MCF 10A (cell line): ENCODE data around the gene SMAP1. TPM values are rescaled to one million over a fixed set of nuclear protein-coding genes. Genes with fewer than 3 reads are reported as not detected.

ENCODE experiments used
- BruUV-seq: library from RNA; stranded (reverse); fragments of 400-500 nt; replicated peaks from 2 replicates; lab custom pipeline; 2021; lab: Mats Ljungman, UMichigan
- CTCF ChIA-PET: fragments of 300-600 bp; sonication (Branson Sonifier 250); formaldehyde crosslinking; extraction: SDS; loops from one replicate; lab custom pipeline; 2021; ENCODE audit warnings: antibody characterized with exemption, inconsistent platforms; lab: Yijun Ruan, JAX
- POLR2A ChIA-PET: fragments of 300-600, 350-650 bp; sonication (Branson Sonifier 250); formaldehyde crosslinking; extraction: SDS; loops from one replicate; lab custom pipeline; 2020; ENCODE audit warnings: antibody characterized with exemption, inconsistent platforms; lab: Yijun Ruan, JAX
- DNase-seq: peaks from one replicate; pipeline ENCODE4 v3.0.0-alpha.2; 2018; ENCODE audit not compliant: unreplicated experiment
- H3K27ac Mint-ChIP-seq: one replicate; pipeline ENCODE4 v1.8.0; 2022; ENCODE audit warnings: mild to moderate bottlenecking, low read depth, mixed read lengths; ENCODE audit not compliant: unreplicated experiment
- H3K27me3 Mint-ChIP-seq: one replicate; pipeline ENCODE4 v1.8.0; 2022; ENCODE audit warnings: mixed read lengths; ENCODE audit not compliant: insufficient read depth, unreplicated experiment
- H3K36me3 Mint-ChIP-seq: one replicate; pipeline ENCODE4 v1.8.0; 2022; ENCODE audit warnings: mild to moderate bottlenecking, moderate library complexity, mixed read lengths; ENCODE audit not compliant: insufficient read depth, unreplicated experiment
- H3K4me1 Mint-ChIP-seq: one replicate; pipeline ENCODE4 v1.8.0; 2022; ENCODE audit warnings: mixed read lengths; ENCODE audit not compliant: insufficient read depth, unreplicated experiment
- H3K4me3 Mint-ChIP-seq: one replicate; pipeline ENCODE4 v1.8.0; 2022; ENCODE audit warnings: mild to moderate bottlenecking, moderate library complexity, mixed read lengths; ENCODE audit not compliant: unreplicated experiment
- H3K9me3 Mint-ChIP-seq: one replicate; pipeline ENCODE4 v1.8.0; 2022; ENCODE audit warnings: mixed read lengths; ENCODE audit not compliant: unreplicated experiment
- intact Hi-C: fragments of 100-400 bp; cut with micrococcal nuclease; formaldehyde crosslinking; loops from 2 replicates; pipeline ENCODE4 v1.14.1; 2022
- total RNA-seq: library from RNA; stranded (reverse); gene quantifications from 2 replicates; pipeline ENCODE4 v1.2.3, GENCODE V29; 2022
- TF ChIP-seq, protein P1 (sequence below): fragments of 200-600 bp; IDR thresholded peaks from one replicate; pipeline ENCODE4 v1.8.0; 2022; ENCODE audit warnings: antibody characterized with exemption, mild to moderate bottlenecking; ENCODE audit not compliant: unreplicated experiment

Gene SMAP1
- total RNA-seq, 1 experiment from 2014 or later = 26.5 TPM

- TF ChIP-seq, protein P1, sequence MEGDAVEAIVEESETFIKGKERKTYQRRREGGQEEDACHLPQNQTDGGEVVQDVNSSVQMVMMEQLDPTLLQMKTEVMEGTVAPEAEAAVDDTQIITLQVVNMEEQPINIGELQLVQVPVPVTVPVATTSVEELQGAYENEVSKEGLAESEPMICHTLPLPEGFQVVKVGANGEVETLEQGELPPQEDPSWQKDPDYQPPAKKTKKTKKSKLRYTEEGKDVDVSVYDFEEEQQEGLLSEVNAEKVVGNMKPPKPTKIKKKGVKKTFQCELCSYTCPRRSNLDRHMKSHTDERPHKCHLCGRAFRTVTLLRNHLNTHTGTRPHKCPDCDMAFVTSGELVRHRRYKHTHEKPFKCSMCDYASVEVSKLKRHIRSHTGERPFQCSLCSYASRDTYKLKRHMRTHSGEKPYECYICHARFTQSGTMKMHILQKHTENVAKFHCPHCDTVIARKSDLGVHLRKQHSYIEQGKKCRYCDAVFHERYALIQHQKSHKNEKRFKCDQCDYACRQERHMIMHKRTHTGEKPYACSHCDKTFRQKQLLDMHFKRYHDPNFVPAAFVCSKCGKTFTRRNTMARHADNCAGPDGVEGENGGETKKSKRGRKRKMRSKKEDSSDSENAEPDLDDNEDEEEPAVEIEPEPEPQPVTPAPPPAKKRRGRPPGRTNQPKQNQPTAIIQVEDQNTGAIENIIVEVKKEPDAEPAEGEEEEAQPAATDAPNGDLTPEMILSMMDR = no peak
- Mint-ChIP-seq H3K4me1 (peaks cover 10% of the 10 kb centered on the region), H3K9me3 (no peaks in the 10 kb centered on the region), H3K36me3 (no peaks in the 10 kb centered on the region), H3K27me3 (no peaks in the 10 kb centered on the region), H3K4me3 (no peak overlapping the region), H3K27ac (no peak overlapping the region)
- ChIA-PET POLR2A (no interaction called here), CTCF (interaction anchor here (0.6 to 2.4 kb wide), 3 partner anchors 12 to 165 kb away, joined by 3 to 5 read pairs (median 3); no protein-coding TSS in a partner anchor)
- BruUV-seq = no TSS peak
- no peak for DNase-seq
- intact Hi-C loops = no loop called here
These were observed 179.7 kb downstream of the SMAP1 start for GRCh38 chr6:70847106-70848084.

DNA sequence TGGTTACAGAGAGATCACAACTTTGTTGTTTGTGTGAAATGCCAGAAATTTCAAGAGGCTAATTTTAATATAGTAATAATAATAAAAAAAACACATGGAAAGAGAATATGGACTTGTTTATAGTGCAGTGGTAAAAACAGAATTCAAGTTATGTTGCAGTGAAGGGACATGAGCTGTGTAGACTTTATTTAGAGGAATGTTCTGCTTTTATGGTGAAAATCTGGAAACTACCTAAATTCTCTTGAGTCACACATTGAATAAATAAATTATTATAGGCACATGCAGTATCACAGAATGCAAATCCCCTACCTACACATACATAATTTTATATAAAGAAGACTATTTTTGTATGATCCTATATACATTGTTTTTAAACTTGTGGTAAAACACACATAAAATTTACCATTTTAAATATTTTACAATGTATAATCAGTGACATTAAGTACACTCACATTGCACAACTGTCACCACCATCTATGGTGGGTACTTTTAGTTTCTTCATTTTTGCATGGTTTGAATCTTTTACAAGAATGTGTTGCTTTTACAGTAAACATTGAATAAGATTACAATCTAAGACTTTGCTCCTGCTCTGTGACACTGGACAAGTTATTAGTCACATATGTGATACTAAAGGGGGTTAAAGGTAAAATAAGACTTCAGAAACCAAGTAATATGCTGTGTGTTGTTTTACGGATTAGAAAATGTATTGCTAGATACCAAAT lies 181.8 kb downstream of the SMAP1 start:
- H3K9me3 Mint-ChIP-seq = no peaks in the 10 kb centered on the region
- BruUV-seq = no TSS peak
- intact Hi-C loops = no loop called here
- TF ChIP-seq, protein P1 = no peak
- H3K27me3 Mint-ChIP-seq = no peaks in the 10 kb centered on the region
- H3K27ac Mint-ChIP-seq = no peak overlapping the region
- peaks cover 10% of the 10 kb centered on the region for H3K4me1 Mint-ChIP-seq
- DNase-seq = no peak
- ChIA-PET CTCF (no interaction called here), POLR2A (no interaction called here)
- H3K36me3 Mint-ChIP-seq = no peaks in the 10 kb centered on the region
- no peak overlapping the region for H3K4me3 Mint-ChIP-seq

DNA sequence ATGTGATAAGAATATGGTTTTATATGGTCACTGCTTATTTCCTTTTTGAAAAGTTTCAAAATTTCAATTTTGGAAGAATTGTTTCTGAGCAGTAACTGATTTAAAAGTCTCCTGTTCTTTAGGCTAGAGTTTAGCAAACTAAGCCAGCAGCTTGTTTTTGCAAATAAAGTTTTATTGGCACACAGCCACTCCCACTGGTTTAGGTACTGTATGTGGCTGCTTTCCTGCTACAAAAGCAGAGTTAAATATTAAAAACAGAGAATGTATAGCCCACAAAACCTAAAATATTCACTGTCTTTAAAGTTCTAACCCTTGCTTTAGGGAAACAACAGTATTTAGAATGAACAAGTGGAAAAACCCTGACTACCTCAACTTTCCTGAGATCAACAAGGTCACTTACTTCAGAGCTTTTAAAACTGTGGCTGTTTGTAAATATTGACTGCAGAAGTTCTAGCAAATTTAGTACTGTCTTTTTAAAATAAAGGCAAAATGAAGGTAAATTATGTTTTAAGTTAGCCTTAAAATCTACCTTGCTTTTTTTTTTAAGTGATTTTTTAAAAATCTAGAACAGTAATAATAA lies 185.1 kb downstream of the SMAP1 start:
- BruUV-seq = no TSS peak
- intact Hi-C loops = no loop called here
- Mint-ChIP-seq H3K4me1 (no peaks in the 10 kb centered on the region), H3K36me3 (no peaks in the 10 kb centered on the region), H3K27ac (no peak overlapping the region), H3K9me3 (no peaks in the 10 kb centered on the region), H3K27me3 (no peaks in the 10 kb centered on the region), H3K4me3 (no peak overlapping the region)
- ChIA-PET POLR2A (interaction anchor here (0.7 kb wide), 1 partner anchor 129 kb away, joined by 3 read pairs; no protein-coding TSS in a partner anchor), CTCF (interaction anchor here (0.7 kb wide), 1 partner anchor 42 kb away, joined by 3 read pairs; no protein-coding TSS in a partner anchor)
- TF ChIP-seq, protein P1 = no peak
- no peak for DNase-seq
